ENCODE data around the gene PCDH15.

- TF ChIP-seq SPI1 (IDR thresholded peaks at IDR 0.05; ENCODE audit: borderline replicate concordance, low read depth, low read length) (no peak), CREB1 (IDR thresholded peaks at IDR 0.05) (no peak), CREB1 (CRISPR knock-in tag; IDR thresholded peaks at IDR 0.05) (no peak), TAF1 (IDR thresholded peaks at IDR 0.05; ENCODE audit: control insufficient read depth, extremely low read depth, insufficient read depth, low read length, severe bottlenecking) (no peak)
Measured at GRCh38 chr10:53771701-53772100, 1029.3 kb downstream of the PCDH15 start.

Measured in K562 (cell line).